Keratinocyte (primary cell): Measurements from ENCODE around the gene IL17REL.

Source experiments
- EZH2 ChIP-seq: IDR thresholded peaks from one replicate; pipeline ENCODE4 v1.6.1; 2012; ENCODE audit warnings: inconsistent platforms, mild to moderate bottlenecking, low read length, moderate library complexity
- TF ChIP-seq, protein P1 (sequence below), 3 experiments: IDR thresholded peaks in 1 of 3; conservative IDR thresholded peaks in 1 of 3; optimal IDR thresholded peaks in 1 of 3; 2 replicates in 2 of 3; 3 replicates in 1 of 3; pipeline versions ENCODE3 to v1.5.1; 2011; ENCODE audit warnings: low read length in 3 of 3, mild to moderate bottlenecking in 3 of 3, moderate library complexity in 2 of 3, control low read depth in 1 of 3, inconsistent platforms in 1 of 3; ENCODE audit not compliant: insufficient read depth in 2 of 3; ENCODE audit errors: extremely low read depth in 1 of 3

DNA sequence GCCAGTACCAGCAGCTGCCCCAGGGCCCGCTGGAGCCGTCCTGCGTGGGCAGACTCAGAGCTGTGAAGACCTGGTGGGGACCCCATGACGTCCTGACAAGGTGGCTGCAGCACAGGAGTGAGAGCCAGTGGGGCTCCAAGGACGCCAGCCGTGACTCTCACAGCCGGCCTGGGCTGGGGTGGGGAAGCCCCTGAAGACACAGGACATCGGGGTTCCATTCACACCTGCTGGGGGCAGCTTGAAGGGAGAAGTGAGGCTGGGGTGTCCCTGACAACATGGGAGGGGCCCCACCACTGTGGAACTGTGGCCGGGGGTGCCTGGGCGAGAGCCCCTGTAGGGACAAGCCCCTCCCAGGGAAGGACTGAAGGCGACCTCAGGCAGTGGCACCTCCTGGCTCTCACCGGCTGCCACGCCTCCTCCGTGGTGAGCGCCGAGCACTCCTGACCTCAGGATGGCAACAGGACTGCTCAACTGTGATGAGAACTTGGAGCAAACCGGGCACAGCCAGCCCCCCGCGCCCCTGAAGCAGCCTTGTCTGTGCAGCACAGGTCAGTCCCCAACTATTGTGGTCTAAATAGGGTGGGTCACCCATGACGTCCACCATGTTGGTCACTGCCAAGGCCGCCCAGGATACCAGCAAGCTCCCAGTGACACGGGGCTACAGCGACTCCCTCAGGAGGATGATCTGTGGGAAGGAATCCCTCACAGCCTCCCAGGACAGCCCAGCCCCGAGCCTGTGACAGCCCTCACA lies 22.7 kb upstream of the IL17REL start:
- TF ChIP-seq, protein P1, sequence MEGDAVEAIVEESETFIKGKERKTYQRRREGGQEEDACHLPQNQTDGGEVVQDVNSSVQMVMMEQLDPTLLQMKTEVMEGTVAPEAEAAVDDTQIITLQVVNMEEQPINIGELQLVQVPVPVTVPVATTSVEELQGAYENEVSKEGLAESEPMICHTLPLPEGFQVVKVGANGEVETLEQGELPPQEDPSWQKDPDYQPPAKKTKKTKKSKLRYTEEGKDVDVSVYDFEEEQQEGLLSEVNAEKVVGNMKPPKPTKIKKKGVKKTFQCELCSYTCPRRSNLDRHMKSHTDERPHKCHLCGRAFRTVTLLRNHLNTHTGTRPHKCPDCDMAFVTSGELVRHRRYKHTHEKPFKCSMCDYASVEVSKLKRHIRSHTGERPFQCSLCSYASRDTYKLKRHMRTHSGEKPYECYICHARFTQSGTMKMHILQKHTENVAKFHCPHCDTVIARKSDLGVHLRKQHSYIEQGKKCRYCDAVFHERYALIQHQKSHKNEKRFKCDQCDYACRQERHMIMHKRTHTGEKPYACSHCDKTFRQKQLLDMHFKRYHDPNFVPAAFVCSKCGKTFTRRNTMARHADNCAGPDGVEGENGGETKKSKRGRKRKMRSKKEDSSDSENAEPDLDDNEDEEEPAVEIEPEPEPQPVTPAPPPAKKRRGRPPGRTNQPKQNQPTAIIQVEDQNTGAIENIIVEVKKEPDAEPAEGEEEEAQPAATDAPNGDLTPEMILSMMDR (optimal IDR thresholded peaks at IDR 0.05 in 1 of 3, IDR thresholded peaks at IDR 0.05 in 1 of 3, conservative IDR thresholded peaks at IDR 0.05 in 1 of 3; ENCODE audit: extremely low read depth in 1 of 3, insufficient read depth in 2 of 3, low read length in 3 of 3), result no peak
- no peak for TF ChIP-seq EZH2
